ENCODE measurements around the gene ANKS3.

Gene ANKS3, protein sequence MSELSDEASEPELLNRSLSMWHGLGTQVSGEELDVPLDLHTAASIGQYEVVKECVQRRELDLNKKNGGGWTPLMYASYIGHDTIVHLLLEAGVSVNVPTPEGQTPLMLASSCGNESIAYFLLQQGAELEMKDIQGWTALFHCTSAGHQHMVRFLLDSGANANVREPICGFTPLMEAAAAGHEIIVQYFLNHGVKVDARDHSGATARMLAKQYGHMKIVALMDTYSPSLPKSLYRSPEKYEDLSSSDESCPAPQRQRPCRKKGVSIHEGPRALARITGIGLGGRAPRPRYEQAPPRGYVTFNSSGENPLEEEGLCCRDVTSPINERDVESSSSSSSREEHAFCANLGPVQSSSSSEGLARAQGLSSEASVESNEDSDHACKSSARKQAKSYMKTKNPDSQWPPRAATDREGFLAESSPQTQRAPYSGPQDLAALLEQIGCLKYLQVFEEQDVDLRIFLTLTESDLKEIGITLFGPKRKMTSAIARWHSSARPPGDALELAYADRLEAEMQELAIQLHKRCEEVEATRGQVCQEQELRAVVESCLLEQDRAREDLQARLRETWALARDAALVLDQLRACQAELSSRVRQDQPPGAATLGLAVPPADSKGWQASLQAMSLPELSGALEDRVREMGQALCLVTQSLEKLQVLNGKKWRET

DNA sequence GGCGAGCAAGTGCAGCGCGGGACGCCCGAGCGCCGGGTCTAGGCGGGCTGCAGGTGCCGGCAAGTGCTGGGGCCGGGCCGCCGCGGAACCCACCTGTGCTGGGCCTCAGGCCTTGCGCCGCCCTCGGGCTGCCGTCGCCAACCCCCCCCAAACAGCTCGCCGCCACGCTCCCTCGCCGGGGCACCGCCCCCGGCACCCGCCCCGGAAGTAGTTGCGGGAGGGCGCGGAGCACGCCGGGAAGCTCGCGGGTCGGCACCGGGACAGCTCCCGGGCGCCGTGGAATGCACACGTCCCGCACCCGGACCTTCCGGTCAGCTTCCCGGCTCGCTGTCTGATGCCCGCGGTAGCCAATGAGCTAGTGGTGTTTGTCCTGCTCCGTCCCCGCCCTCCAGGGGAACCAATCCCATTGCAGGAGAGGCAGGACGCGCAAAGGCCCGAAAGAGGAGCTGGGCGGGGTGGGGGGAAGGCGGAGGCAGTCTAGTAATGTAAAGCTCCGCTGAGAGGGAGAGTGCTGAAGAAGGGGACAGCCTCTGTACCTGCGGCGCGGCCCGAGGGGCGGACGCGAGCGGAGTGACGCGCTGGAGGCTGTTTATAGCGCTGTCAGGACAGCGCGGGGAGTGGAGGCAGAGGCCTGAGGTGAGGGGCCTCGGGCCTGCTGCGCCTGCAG is at the start of gene ANKS3, which contains the start of gene DNAAF8:
Gene ANKS3, minus strand, starts transcription at position 209 of the 667 bp plus-strand sequence. CDS start 4,122 bp downstream, outside the sequence.
Gene DNAAF8, plus strand, starts transcription at position 475 of the 667 bp plus-strand sequence. CDS start 1,978 bp downstream, outside the sequence.
- peak; percentile 81 for DNase-seq

DNA sequence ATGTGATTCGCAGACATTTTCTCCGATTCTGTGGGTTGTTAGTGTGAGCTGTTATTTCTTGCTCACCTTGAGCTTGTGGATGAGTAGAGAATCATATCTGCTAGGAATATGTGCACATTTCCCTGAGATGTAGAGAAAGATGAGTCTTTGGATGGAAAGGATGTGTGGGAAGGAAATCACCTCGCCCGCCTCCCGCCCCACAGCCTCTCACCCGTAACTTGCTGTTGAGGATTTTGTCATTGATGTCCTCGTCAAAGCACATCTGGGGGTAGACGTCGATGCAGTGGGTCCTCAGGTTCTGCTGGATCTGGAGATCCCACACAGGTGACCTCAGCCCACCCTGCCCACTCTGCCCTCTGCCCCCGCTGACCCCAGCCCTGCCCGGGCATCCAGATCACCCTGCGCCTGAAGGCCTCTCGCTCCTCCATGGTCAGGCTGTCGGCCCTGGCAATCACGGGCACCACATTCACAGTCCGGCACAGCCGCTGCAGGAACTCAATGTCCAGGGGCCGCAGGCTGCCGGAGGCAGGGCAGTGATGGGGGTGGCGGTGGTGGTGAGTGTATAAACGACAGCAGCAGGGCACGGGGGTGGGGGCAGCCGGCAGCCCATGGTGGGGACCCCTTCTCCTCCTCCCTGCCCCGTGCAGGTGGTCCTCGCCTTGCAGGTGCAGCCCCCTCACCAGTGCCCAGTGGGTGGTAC is 49.3 kb upstream of the ANKS3 start:
- no peak for DNase-seq

DNA sequence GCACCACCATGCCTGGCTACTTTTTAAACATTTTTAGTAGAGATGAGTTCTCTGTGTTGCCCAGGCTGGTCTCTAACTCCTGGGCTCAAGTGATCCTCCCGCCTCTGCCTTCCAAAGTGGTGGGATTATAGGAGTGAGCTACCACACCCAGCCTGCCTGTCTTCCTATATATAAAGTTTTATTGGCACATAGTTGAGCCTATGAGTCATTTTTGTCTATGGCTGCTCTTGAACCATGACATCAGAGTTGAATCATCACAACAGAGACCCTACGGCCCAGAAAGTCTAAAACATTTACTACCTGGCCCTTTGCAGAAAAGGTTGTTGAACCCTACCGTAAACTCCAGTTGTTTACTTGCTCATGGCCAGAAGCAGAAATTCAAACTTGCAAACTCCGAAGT is 46.2 kb upstream of the ANKS3 start:
- DNase-seq, result no peak

DNA sequence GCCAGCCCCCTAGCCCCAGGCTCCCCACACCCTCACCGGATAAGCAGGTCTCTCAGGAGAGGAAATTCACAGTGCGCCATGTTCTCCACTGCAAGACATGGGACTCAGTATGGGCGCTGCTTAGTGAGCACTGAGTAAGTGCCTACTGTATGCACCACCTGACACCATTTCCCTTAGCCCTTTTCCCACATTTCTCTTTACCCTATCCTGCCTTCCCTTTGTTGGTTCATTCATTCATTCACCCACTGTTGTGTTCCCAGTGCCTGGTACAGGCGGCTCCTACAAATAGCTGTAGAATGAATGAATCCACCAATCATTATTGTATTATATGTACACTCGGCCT is 44.0 kb upstream of the ANKS3 start:
- DNase-seq, result no peak

DNA sequence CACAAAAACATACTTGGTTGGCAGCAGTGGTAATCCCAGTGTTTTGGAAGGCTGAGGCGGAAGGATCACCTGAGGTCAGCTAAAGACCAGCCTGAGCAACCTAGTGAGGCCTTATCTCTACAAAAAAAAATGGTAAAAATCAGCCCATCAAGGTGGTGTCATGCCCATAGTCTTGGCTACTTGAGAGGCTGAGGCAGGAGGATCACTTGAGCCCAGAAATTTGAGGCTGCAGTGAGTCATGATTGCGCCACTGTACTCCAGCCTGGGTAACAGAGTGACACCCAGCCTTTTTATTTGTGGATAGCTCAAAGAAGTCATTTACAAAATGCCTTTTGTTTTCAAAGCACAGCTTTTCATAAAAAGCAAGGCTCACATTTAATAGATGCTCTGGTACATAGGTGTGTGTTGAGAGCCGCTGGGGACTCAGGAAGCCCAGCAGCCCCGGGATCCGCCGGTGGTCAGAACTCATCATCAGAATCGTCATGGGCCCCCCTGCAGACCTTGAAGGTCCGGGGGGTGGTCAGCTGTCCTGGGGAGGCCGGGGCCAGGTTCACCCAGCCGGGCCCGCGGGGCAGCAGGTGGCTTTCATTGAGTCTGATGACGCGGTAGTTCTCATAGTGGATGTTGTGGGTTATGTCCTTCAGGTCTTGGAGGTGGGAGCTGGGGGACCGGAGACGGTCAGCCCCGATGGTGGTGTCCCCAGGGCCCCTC is 43.4 kb upstream of the ANKS3 start:
- no peak for DNase-seq

DNA sequence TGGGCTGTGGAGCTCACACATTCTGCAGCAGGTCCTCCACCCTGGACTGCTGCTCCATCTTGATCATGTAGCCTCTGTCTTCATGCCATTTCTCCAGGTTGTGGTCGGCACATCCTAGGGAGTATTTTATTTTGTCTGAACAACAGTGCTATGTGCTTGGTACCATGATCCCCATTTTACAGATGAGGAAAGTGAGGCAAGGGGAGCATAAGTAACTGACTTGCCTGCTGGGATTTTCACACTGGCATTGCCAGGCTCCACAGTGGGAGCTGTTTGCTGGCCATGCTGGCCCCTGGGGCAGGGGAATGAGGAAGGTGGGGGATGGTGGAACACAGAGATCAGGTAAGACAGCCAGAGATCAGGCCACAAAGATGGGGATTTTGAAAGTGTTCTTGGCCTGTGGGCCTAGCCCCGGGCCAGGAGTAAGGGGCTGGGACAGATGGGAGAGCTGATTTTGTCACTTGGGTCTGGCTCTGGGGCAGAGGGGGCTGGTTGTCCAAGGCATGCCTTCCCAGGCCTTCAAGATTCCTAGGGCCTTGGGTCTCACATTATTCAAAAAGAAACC is 42.2 kb upstream of the ANKS3 start:
- no peak for DNase-seq

DNA sequence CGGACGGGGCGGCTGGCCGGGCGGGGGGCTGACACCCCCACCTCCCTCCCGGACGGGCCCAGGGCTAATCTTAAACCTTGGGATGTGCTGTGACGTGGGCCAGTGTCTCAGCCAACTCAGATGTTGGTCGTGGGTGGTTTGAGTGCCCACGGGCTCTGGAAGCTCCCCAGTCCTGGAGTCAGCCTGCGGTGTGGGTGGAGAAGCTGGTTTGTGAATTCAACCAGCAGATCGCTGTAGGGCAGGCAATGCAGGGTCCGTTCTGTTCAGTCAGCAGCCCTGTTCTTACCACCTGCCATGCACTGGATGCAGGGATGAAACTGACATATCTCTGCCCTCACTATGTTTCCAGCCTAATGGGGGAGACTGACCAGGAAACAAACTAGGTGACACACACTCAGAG is 40.9 kb upstream of the ANKS3 start:
- no peak for DNase-seq

DNA sequence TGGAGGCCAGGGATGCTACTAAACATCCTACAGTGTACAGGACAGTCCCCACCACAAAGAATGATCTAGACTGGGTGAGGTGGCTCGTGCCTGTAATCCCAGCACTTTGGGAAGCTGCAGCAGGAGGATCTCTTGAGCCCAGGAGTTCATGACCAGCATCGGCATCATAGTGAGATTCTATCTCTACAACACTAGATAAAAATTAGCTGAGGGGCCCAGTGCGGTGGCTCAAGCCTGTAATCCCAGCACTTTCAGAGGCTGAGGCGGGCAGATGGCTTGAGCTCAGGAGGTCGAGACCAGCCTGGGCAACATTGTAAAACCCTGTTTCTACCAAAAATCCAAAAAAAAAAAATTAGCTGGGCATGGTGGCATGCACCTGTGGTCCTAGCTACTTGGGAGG is 38.3 kb upstream of the ANKS3 start:
- DNase-seq, result no peak

DNA sequence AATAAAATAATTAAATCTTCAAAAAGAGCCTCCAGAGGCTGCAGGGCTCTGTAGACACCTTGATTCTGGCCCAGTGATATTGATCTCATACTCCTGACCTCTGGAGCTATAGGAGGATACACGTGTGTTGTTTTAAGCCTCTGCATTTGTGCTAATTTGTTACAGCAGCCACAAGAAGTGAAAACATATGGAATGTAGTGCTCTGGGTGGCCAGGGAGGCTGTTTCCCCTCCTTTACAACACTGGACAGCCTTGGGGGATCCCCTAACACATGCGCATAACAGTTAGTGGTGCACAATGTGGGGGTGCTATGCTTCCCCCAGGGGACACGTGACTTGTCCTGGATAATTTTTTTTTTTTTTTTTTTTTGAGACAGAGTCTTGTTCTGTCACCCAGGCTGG is 37.6 kb upstream of the ANKS3 start:
- DNase-seq, result no peak

DNA sequence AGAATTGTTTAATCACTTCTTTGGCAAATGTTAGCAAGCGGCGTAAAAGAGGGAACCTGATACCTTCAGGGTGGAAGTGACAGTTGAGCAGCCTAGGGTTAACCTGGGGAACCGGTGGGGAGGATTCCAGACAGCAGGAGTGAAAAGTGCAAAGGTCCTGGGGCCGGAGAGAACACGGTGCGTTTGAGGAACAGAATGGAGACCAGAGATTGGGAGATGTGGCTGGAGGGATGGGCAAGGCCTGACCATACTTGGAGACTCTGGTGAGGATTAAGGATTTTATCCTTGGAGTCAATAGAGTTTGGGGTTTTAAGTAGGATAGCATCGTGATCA is 35.2 kb upstream of the ANKS3 start:
- no peak for DNase-seq

DNA sequence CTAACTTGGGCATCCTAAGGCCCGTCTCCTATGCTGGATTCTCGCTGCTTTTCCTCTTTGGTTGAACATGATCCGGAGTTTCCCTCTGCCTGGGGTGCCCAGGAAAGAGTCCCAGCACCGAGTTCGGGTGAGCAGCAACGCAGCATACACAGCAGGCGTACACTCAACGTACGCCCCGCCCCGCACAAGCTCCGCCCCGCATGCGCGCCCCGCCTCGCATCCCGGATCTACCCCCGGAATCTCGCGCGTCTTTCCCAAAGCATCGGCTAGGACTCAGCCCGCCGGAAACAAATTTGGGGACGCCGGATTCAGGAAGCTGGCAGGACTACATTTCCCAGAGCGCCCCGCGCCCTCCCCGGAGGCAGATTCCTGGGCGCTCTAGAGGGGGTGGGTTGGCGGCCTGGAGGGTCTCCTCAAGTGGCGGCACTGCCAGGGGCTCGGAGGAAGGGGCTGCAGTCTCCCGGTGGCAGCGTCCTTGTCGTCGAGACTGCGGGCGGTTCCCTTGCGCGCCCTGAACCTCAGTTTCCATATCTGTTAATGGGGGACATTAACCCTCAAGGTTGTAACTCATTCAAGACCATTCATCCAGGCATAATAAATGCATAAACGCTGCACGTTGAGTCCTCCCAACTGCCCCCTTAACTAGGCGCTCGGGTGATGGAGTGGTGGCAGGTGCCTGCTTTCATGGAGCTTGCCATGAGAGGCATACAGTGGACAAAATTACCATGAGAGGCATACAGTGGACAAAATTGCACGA is 34.7 kb upstream of the ANKS3 start:
- DNase-seq, result no peak

DNA sequence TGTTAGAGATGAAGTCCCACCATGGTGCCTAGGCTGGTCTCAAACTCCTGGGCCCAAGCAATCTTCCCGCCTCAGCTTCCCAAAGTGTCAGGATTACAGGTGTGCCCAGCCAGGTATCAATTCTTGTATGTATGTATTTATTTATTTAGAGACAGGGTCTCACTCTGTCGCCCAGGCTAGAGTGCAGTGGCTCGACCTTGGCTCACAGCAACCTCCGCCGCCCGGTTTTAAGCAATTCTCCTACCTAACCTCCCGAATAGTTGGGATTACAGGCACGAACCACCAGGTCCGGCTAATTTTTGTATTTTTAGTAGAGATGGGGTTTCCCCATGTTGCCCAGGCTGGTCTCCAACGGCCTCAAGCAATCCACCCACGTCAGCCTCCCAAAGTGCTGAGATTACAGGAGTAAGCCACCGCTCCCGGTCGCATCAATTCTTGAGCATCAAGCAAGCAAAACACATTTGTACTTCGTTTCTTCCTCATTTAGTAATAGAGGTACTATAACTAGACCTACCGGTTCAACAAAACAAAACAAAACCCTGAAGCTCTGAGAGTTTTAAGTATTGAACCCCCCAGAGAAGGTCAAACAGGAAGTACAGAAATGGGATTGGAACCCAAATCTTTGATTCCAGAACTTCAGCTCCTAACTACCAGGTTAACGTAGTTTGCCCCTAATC is 33.9 kb upstream of the ANKS3 start:
- no peak for DNase-seq

DNA sequence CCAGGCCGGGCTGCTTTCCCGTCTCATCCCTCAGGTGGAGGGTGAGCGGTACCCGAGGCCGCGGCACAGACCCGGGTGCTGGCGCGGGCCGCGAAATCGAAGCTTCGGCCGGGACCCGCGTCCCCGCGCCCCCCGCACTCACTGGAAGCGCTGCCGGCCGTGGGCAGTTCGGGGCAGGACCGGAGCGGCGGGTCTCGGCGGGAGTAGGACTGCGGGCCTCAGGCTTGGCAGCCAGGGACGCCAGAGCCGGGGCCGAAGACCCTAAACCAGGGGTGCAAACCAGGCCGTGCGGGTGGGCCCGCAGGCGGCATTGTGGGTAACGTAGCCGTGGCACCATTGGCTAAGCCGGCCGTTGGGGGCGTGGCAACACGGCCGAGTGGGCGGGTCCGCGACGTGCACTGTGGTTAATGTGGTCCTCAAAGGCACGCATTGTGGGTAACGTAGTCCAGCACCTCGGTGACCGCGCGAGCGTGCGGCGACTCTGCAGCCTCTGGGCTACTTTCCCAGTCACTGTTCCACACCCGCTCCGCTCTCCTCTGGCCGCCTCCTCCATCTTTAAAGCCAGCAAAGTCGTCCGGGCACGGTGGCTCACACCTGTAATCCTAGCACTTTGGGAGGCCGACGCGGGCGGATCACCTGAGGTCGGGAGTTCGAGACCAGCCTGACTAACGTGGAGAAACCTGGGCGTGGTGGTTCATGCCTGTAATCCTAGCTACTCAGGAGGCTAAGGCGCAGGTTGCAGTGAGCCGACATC is 33.0 kb upstream of the ANKS3 start, which contains the start of gene ZNF500:
Gene ZNF500, minus strand, starts transcription at position 288 of the 754 bp plus-strand sequence. CDS start 1,184 bp downstream, outside the sequence.
- peak; percentile 80 for DNase-seq

DNA sequence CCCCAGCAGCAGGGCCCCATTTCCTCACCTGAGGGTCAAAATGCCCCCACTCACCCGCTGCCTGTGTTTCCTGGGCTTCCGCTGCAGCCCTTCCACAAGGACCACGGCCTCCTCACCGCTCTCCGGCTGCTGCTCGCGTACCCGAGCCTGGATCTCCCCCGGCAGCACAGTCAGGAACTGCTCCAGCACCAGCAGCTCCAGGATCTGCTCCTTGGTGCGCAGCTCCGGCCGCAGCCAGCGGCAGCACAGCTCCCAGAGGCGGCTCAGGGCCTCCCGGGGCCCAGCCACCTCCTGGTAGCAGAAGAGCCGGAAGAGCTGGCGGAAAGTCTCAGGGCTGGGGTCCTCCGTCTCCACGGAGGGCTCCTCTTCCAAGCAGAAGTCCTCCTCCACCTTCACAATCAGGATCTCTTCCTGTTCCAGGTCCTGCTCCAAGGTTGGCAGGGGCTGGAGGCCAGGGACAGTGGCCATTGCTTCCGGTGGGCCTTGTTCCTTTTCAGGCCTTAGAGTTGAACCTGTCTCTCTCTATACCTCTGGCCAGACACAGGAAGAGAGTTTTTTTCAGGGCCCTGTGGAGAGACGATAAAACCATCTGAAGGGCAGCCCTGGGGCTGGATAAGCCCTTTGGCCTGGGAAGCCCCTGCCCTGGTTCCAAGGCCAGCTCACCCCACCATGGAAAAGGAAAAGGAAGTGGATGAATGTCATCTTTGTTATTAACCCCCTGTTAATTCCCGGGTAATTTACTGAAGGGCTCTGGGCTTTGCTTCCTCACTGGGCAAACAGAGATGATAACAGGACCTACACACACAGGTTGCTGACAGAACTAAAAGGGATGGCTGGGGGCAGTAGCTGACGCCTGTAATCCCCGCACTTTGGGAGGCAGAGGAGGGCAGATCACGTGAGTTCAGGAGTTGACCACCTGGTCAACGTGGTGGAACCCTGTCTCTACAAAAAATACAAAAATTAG is 31.7 kb upstream of the ANKS3 start:
- no peak for DNase-seq

DNA sequence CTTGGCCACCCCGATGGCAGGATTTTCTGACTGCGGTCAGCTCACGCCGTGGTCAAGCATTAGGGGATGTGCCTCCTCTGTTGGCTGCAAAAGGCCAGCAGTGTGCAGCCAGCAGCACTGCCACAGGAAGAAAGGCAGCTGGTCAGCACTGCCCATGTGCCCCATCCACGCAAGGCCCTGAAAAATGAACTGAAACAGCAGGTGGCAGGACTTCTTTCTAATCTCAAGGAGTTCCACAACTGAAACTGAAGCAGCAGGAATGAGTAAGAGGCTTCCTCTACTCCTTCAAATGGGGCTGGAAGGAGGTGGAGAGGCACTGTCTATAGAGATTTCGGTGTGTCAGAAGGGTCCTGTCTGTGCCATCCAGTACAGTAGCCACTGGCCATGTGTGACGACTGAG is 29.7 kb upstream of the ANKS3 start:
- DNase-seq, result no peak

DNA sequence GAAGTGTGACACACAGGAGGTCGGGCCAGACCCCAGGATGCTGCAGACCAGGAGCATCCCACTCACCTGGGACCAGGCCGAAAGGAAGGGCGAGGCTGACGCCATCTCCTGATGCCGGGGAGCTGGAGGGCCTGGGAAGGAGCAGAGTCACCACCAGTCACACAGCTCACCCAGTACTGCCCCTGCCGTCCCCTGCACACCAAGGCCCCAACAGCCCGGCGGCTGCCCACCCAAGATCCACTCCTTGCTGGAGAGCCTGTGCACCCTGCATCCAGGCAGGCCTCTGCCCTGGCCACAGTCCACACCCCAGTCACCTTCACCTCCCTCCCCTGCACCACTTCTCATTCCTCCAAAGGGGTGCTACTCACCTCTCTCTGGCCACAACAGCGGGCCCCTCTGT is 28.1 kb upstream of the ANKS3 start:
- no peak for DNase-seq

DNA sequence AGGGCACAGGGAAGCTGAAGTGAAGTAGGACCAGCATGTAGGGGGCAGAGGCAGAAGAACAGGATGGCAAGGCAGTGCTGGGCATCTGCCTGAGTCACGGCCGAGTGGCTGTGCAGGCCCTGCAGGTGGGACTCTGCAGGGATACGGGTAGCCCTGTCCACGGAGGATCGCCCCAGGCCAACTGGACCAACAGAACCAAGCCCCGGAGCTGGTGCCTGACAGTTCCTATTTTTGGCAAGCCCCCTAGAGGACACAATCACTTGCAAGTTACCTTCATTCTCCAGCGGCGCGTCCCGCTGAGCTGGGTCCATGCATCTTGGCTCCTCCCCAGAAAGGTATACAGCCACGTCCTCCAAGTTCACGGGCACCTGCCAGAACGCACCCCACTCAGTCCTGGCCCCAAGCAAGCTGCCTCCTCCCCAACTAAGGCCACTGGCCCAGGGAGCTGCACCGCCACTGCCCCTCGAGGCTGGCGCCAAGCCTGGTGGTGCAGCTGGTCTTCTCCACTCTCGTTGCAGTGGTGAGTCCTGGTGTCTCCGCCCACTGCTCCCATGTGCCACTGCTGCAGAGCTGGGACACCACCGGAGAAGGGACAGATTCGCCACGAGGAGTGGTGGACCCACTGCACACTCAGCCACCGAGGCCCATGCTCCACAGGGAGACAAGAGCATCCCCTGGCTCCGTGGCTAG is 26.3 kb upstream of the ANKS3 start:
- no peak for DNase-seq

DNA sequence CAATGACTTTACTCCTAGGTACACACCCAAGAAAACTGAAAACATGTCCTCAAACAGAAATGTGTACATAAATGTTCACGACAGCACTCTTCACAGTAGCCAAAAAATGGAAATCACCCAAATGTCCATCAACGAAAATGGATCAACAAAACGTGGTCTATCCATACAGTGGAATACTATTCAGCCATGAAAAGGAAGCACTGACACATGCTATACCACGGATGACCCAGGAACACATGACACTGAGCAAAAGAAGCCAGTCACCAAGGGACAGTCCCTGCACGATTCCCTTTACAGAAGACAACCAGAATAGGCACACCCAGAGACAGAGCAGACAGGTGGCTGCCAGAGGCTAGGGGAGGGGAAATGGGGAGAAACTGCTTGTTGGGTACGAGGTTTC is 21.6 kb upstream of the ANKS3 start:
- no peak for DNase-seq
